ENCODE results near the gene SCLT1.

Gene SCLT1

GRCh38 chr4:128916832-128917231 is 176.5 kb downstream of the SCLT1 start:
- DNase-seq, result no peak
- Histone ChIP-seq H3K36me3 (ENCODE audit: control insufficient read depth in 1 of 2, insufficient read depth in 2 of 2, low read depth in 1 of 2, low read length in 2 of 2) (no peaks in the 10 kb centered on the region), H3K27me3 (ENCODE audit: control insufficient read depth in 1 of 2, insufficient read depth in 1 of 2, low read length in 2 of 2) (no peaks in the 10 kb centered on the region), H3K18ac (ENCODE audit: low read depth in 1 of 2, low read length in 2 of 2) (no peak overlapping the region), H2BK5ac (ENCODE audit: low read depth, low read length, poor library complexity, severe bottlenecking) (no peak overlapping the region), H4K8ac (ENCODE audit: low read length) (no peak overlapping the region), H3K4ac (ENCODE audit: low read depth in 1 of 2, low read length in 2 of 2) (no peak overlapping the region), H3K4me1 (ENCODE audit: control insufficient read depth, insufficient read depth, low read depth, low read length) (no peaks in the 10 kb centered on the region), H2BK120ac (ENCODE audit: low read depth, low read length) (no peak overlapping the region), H2BK12ac (ENCODE audit: low read length in 2 of 2) (no peak overlapping the region), H3K4me3 (ENCODE audit: insufficient read depth in 1 of 2, low read depth in 1 of 2, low read length in 2 of 2) (no peak overlapping the region), H3K4me2 (ENCODE audit: low read length, poor library complexity, severe bottlenecking) (no peak overlapping the region), H2BK15ac (ENCODE audit: low read depth, poor library complexity, severe bottlenecking) (no peak overlapping the region), H3K23ac (ENCODE audit: low read length in 2 of 2) (no peak overlapping the region), H2AK5ac (ENCODE audit: low read length, severe bottlenecking) (no peak overlapping the region), H2AFZ (ENCODE audit: low read depth, low read length) (no peak overlapping the region), H3K9me3 (ENCODE audit: control insufficient read depth, low read length) (peaks cover 4% of the 10 kb centered on the region), H3K9ac (ENCODE audit: low read length) (no peak overlapping the region), H3K14ac (ENCODE audit: low read length in 2 of 2) (peak overlapping the region in 1 of 2 experiments; percentile 48), H3K27ac (ENCODE audit: low read length, poor library complexity, severe bottlenecking) (no peak overlapping the region), H3K79me1 (replicated peaks; ENCODE audit: low read length, poor library complexity, severe bottlenecking) (peaks cover 3% of the 10 kb centered on the region), H4K91ac (ENCODE audit: low read length) (no peak overlapping the region)
- 94% methylated on average over 6 of the region's 6 CpGs for WGBS

- H3K79me1 ChIP-seq (replicated peaks; ENCODE audit: low read length, poor library complexity, severe bottlenecking), result peaks cover 3% of the 10 kb centered on the region
- peaks cover 3% of the 10 kb centered on the region for H3K9me3 ChIP-seq (ENCODE audit: control insufficient read depth, low read length)
- H2BK5ac ChIP-seq (ENCODE audit: low read depth, low read length, poor library complexity, severe bottlenecking), result no peak overlapping the region
Observed at GRCh38 chr4:128915544-128915943, 177.8 kb downstream of the SCLT1 start.

GRCh38 chr4:128913228-128913627 is 180.1 kb downstream of the SCLT1 start:
- H2BK120ac ChIP-seq (ENCODE audit: low read depth, low read length), result no peak overlapping the region

More at GRCh38 chr4:128915544-128915943, 177.8 kb downstream of the SCLT1 start:
- Histone ChIP-seq H3K23ac (ENCODE audit: low read length in 2 of 2) (no peak overlapping the region), H3K18ac (ENCODE audit: low read depth in 1 of 2, low read length in 2 of 2) (no peak overlapping the region), H3K4me1 (ENCODE audit: control insufficient read depth, insufficient read depth, low read depth, low read length) (no peaks in the 10 kb centered on the region), H3K4me2 (ENCODE audit: low read length, poor library complexity, severe bottlenecking) (no peak overlapping the region), H3K4ac (ENCODE audit: low read depth in 1 of 2, low read length in 2 of 2) (no peak overlapping the region), H2BK12ac (ENCODE audit: low read length in 2 of 2) (no peak overlapping the region), H2BK120ac (ENCODE audit: low read depth, low read length) (no peak overlapping the region), H3K27ac (ENCODE audit: low read length, poor library complexity, severe bottlenecking) (no peak overlapping the region), H2AK5ac (ENCODE audit: low read length, severe bottlenecking) (no peak overlapping the region), H3K27me3 (ENCODE audit: control insufficient read depth in 1 of 2, insufficient read depth in 1 of 2, low read length in 2 of 2) (no peaks in the 10 kb centered on the region), H4K8ac (ENCODE audit: low read length) (no peak overlapping the region), H2AFZ (ENCODE audit: low read depth, low read length) (no peak overlapping the region), H3K4me3 (ENCODE audit: insufficient read depth in 1 of 2, low read depth in 1 of 2, low read length in 2 of 2) (no peak overlapping the region), H2BK15ac (ENCODE audit: low read depth, poor library complexity, severe bottlenecking) (no peak overlapping the region), H3K14ac (ENCODE audit: low read length in 2 of 2) (no peak overlapping the region), H3K36me3 (ENCODE audit: control insufficient read depth in 1 of 2, insufficient read depth in 2 of 2, low read depth in 1 of 2, low read length in 2 of 2) (no peaks in the 10 kb centered on the region), H4K91ac (ENCODE audit: low read length) (no peak overlapping the region), H3K9ac (ENCODE audit: low read length) (no peak overlapping the region)
- DNase-seq, result no peak

GRCh38 chr4:128908735-128909134 is 184.6 kb downstream of the SCLT1 start:
- Histone ChIP-seq H3K9me3 (ENCODE audit: control insufficient read depth, low read length) (no peaks in the 10 kb centered on the region), H4K8ac (ENCODE audit: low read length) (no peak overlapping the region), H3K9ac (ENCODE audit: low read length) (no peak overlapping the region), H3K27me3 (ENCODE audit: control insufficient read depth in 1 of 2, insufficient read depth in 1 of 2, low read length in 2 of 2) (no peaks in the 10 kb centered on the region), H3K4me1 (ENCODE audit: control insufficient read depth, insufficient read depth, low read depth, low read length) (no peaks in the 10 kb centered on the region), H2BK5ac (ENCODE audit: low read depth, low read length, poor library complexity, severe bottlenecking) (no peak overlapping the region), H3K4me3 (ENCODE audit: insufficient read depth in 1 of 2, low read depth in 1 of 2, low read length in 2 of 2) (no peak overlapping the region), H3K23ac (ENCODE audit: low read length in 2 of 2) (no peak overlapping the region), H3K14ac (ENCODE audit: low read length in 2 of 2) (no peak overlapping the region), H3K36me3 (ENCODE audit: control insufficient read depth in 1 of 2, insufficient read depth in 2 of 2, low read depth in 1 of 2, low read length in 2 of 2) (no peaks in the 10 kb centered on the region), H3K79me1 (replicated peaks; ENCODE audit: low read length, poor library complexity, severe bottlenecking) (no peaks in the 10 kb centered on the region), H2BK12ac (ENCODE audit: low read length in 2 of 2) (no peak overlapping the region), H3K4ac (ENCODE audit: low read depth in 1 of 2, low read length in 2 of 2) (no peak overlapping the region), H2BK15ac (ENCODE audit: low read depth, poor library complexity, severe bottlenecking) (no peak overlapping the region), H4K91ac (ENCODE audit: low read length) (no peak overlapping the region), H2AK5ac (ENCODE audit: low read length, severe bottlenecking) (no peak overlapping the region), H3K18ac (ENCODE audit: low read depth in 1 of 2, low read length in 2 of 2) (no peak overlapping the region), H2BK120ac (ENCODE audit: low read depth, low read length) (no peak overlapping the region), H2AFZ (ENCODE audit: low read depth, low read length) (no peak overlapping the region), H3K4me2 (ENCODE audit: low read length, poor library complexity, severe bottlenecking) (no peak overlapping the region), H3K27ac (ENCODE audit: low read length, poor library complexity, severe bottlenecking) (no peak overlapping the region)
- peak; percentile 8 for DNase-seq
- WGBS, result 80% methylated on average over 4 of the region's 5 CpGs

More at GRCh38 chr4:128913228-128913627, 180.1 kb downstream of the SCLT1 start:
- Histone ChIP-seq H3K27ac (ENCODE audit: low read length, poor library complexity, severe bottlenecking) (no peak overlapping the region), H2BK12ac (ENCODE audit: low read length in 2 of 2) (no peak overlapping the region), H3K14ac (ENCODE audit: low read length in 2 of 2) (no peak overlapping the region), H2AK5ac (ENCODE audit: low read length, severe bottlenecking) (no peak overlapping the region), H3K9ac (ENCODE audit: low read length) (no peak overlapping the region), H2AFZ (ENCODE audit: low read depth, low read length) (no peak overlapping the region), H2BK15ac (ENCODE audit: low read depth, poor library complexity, severe bottlenecking) (no peak overlapping the region), H4K8ac (ENCODE audit: low read length) (no peak overlapping the region), H3K27me3 (ENCODE audit: control insufficient read depth in 1 of 2, insufficient read depth in 1 of 2, low read length in 2 of 2) (no peaks in the 10 kb centered on the region), H3K4ac (ENCODE audit: low read depth in 1 of 2, low read length in 2 of 2) (no peak overlapping the region), H3K4me1 (ENCODE audit: control insufficient read depth, insufficient read depth, low read depth, low read length) (no peaks in the 10 kb centered on the region), H3K18ac (ENCODE audit: low read depth in 1 of 2, low read length in 2 of 2) (no peak overlapping the region), H3K23ac (ENCODE audit: low read length in 2 of 2) (no peak overlapping the region), H3K9me3 (ENCODE audit: control insufficient read depth, low read length) (no peaks in the 10 kb centered on the region), H3K4me2 (ENCODE audit: low read length, poor library complexity, severe bottlenecking) (no peak overlapping the region), H4K91ac (ENCODE audit: low read length) (no peak overlapping the region), H3K4me3 (ENCODE audit: insufficient read depth in 1 of 2, low read depth in 1 of 2, low read length in 2 of 2) (no peak overlapping the region), H2BK5ac (ENCODE audit: low read depth, low read length, poor library complexity, severe bottlenecking) (no peak overlapping the region), H3K36me3 (ENCODE audit: control insufficient read depth in 1 of 2, insufficient read depth in 2 of 2, low read depth in 1 of 2, low read length in 2 of 2) (no peaks in the 10 kb centered on the region), H3K79me1 (replicated peaks; ENCODE audit: low read length, poor library complexity, severe bottlenecking) (peaks cover 2% of the 10 kb centered on the region)
- no peak for DNase-seq
- WGBS, result 73% methylated on average over 1 of the region's 1 CpG
